Effector CD4-positive, alpha-beta T cell (primary cell): ENCODE results near the gene EGLN2.
A peak's percentile ranks its signal among the peaks of the same experiment; 100 is the strongest.
"Not testable (repeated sequence)": the region's sequence is repeated elsewhere in the genome, so short reads cannot be mapped to it uniquely, and the experiment has no call there.

Source experiments
- DNase-seq: peaks from one replicate; pipeline ENCODE4 v3.0.0-alpha.2; 2020
- total RNA-seq: gene quantifications from one replicate; lab custom pipeline; 2026; lab: John Stamatoyannopoulos, UW

Gene EGLN2
- total RNA-seq, result 34.9 reads per million, percentile 60 among the genes with 10 or more reads in this experiment

DNA sequence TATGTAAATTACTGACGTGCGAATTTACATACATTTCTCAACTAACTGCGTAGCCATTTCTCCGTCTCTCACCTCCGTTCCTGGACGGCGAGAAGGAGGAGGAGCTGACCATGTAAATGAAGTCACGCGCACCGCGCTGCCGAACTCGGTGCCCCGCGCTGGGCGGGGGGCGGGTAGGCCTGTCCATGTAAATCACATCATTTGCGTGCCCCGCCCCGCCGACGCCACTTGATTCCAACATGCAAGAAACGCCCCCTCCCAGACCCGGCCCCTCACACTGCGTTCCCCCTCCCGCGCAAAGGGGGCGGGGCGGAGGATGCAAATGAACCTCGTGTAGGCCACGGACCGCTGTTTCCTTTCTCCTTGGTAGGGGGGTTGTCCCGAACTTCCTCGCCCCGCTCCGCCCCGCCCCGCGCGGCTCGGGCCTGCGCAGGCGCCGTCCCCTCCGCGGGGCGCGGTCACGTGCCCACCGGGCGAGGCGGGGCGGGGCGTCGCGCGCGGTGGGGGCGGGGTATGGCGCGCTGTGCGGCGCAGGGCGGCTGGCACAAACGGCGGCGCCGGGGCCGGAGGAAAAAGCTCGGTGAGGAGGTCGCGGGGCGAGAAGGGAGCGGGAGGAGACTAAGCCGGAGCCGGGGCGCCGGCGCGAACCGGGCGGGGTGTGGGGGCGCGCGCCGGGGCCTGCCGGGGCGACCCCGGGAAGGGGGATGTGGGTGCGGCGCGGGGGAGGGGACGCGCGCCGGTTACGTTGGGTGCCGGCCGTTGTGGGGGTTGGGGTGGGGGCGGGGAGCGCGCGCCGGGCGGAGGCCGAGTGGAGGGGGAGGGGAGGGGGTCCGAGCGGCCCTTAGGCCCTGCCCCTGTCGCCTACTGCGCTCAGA lies at the start of gene EGLN2:
Gene EGLN2, plus strand, starts transcription at position 509 of the 875 bp plus-strand sequence. CDS start 1,382 bp downstream, outside the sequence.
- peak; percentile 100 for DNase-seq

DNA sequence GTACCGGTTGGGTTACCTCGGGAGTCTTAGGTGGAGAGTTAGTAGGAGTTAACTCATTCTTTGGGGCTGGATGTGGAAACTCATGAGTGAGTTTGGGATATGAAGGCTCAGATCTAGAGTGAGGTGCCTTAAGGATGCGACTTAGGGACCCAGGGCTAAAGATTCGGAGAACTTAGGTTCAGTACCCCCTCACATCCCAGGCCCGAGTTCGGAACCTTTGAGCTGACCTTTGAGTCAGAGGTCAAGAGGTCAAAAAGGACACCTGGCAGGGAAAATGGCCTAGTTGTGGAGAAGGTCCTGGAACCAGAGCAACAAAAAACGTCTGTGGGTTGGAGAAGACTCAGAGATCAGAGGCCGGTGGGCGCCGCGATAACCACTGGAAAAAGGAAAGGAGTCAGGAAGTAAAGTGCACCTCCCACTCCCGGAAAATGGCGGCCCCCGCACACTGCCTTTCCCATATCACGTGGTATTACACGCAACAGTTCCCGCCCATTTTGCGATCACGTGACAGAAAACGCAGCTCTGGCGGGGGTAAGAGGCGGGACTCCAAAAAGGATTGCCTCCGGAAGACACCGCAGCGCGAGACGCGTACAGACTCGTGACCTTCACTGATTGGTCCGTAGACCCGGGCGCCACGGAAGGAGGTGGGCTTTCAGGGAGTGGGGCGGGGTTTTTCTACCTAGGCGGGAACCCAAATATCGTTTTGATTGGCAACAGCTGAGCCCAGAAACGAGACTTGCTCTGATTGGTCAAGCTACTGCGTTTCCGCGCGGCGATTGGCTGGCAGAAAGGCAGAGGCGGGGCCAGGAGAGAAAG lies 48.7 kb upstream of the EGLN2 start, which contains the start of gene ACTMAP:
Gene ACTMAP, minus strand, starts transcription at position 420 of the 816 bp plus-strand sequence. CDS start 674 bp downstream, outside the sequence.
- peak; percentile 99 for DNase-seq

GRCh38 chr19:40750874-40751537 lies 48.0 kb upstream of the EGLN2 start, which contains the start of gene SNRPA:
SNRPA (plus strand) TSS chr19:40751203; CDS start chr19:40751409, 206 bp downstream.
- peak; percentile 94 for DNase-seq

DNA sequence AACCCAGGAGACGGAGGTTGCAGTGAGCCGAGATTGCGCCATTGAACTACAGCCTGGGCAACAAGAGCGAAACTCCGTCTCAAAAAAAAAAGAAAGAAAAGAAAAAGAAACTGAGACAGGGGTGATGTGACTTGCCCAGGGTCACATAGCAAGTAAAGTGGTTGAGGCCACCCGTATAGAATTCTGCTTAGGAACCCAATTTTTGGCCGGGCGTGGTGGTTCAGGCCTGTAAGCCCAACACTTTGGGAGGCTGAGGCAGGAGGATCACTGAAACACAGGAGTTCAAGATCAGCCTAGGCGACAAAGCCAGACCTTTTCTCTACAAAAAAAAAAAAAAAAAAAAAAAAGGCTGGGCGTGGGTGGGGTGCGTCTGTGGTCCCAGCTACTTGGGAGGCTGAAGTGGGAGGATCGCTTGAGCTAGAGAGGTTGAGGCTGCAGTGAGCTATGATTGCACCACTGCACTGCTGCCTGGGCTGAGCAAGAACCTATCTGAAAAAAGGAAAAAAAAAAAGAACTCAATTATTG lies 46.7 kb upstream of the EGLN2 start:
- no peak for DNase-seq

GRCh38 chr19:40754611-40755247 lies 44.3 kb upstream of the EGLN2 start:
- no peak for DNase-seq

GRCh38 chr19:40755248-40755624 lies 43.8 kb upstream of the EGLN2 start:
- no peak for DNase-seq

GRCh38 chr19:40755791-40756190 lies 43.2 kb upstream of the EGLN2 start:
- no peak for DNase-seq

GRCh38 chr19:40756502-40757110 lies 42.4 kb upstream of the EGLN2 start:
- no peak for DNase-seq

DNA sequence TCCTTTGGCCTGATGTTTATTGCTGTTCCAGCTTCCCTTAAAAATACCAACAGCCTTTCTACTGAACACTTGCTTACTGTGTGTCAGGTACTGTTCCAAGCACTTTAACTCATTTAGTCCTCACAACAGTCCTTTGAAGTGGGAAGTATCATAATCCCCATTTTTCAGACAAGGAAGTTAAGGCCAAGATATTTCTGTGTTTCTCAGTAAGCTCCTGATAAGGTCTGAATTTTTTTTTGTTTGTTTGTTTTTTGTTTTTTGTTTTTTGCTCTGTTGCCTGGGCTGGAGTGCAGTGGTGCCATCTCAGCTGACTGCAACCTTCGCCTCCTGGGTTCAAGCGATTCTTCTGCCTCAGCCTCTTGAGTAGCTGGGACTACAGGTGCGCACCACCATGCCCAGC lies 40.5 kb upstream of the EGLN2 start:
- no peak for DNase-seq

DNA sequence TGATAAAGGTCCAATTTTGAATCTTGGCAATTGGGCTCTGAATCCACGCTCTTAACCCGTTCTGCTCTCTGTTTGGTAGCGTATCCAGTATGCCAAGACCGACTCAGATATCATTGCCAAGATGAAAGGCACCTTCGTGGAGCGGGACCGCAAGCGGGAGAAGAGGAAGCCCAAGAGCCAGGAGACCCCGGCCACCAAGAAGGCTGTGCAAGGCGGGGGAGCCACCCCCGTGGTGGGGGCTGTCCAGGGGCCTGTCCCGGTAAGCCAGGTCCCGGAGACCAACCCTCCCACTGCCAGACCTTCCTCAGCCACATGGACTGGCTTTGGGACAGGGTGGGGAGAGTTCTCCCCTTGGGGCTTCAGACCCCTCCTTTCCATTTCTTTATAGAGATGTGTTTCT lies 39.6 kb upstream of the EGLN2 start:
- DNase-seq, result no peak

- no peak for DNase-seq
These were observed 36.1 kb upstream of the EGLN2 start for GRCh38 chr19:40762754-40763470.

GRCh38 chr19:40763526-40763925 lies 35.5 kb upstream of the EGLN2 start:
- DNase-seq, result no peak

DNA sequence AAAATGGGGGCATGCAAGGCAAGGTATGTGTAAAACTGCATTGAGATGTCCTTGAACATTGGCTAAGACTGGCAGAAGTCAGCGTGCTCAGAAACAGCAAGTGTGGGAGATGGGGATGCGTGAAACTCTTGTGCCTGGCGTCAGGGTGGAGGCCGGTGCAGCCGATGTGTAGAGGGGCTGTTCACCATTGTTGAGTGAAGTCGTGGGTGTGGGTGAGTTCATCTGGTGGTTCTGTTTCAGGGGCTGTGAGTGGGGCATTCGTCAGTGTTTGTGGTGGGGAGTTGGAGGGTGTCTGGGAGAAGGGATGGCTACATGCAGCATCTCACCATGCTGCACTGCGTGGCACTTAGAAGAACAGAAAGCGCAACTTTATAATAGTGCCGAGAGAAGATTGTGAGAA lies 35.0 kb upstream of the EGLN2 start:
- no peak for DNase-seq

GRCh38 chr19:40766385-40766784 lies 32.6 kb upstream of the EGLN2 start:
- DNase-seq, result not testable (repeated sequence)

- DNase-seq, result no peak
These were observed 30.1 kb upstream of the EGLN2 start for GRCh38 chr19:40768869-40769268.

DNA sequence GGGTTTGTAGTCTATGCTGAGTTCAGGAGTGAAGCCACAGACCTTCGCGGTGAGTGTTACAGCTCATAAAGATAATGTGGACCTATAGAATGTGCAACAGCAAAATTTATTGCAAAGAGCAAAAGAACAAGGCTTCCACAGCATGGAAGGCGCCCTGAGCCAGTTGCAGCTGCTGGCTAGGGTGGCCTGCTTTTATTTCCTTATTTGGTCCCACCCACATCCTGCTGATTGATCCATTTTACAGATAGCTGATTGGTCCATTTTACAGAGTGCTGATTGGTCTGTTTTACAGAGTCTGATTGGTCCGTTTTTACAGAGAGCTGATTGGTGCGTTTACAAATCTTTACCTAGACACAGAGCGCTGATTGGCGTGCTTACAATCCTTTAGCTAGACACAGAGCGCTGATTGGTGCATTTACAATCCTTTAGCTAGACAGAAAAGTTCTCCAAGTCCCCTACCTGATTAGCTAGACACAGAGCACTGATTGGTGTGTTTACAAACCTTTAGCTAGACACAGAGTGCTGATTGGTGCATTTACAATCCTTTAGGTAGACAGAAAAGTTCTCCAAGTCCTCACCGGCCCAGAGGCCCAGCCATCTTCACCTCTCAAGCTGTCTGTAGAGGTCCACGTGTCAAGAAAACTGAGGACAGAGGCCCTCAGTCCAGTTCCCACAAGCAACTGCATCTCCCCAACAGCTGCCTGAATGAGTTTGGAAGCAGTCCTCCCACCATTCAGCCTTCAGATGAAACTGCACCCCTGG lies 27.7 kb upstream of the EGLN2 start:
- DNase-seq, result not testable (repeated sequence)

DNA sequence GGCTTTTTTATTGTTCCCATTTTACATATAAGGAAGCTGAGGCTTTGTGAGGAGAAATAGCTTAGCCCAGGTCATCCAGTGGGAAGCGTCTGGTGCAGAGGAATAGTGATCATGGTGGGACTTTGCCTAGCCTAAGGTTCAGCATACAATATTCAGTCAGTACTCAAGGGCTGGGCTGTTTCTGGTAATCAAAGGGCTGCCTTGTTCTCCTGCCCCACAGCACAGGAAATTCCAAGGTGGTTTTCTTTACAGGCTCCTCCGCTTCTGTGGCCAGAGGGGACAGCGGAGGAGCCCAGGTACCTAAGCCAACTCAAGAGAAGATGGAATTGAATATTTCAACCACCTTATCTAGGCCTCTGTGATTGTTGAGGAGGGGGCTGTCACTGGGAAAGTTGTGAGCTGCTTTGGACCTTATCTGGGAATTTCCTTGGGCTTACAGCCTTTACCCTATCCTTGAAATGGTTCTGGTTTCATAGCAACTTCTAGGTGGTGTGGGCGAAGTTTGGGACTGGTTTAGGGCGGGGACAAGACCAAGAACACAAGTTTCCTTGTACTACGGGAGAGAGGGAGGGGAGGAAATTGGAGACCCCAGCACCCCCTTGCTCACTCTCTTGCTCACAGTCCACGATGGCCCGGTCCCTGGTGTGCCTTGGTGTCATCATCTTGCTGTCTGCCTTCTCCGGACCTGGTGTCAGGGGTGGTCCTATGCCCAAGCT lies 23.9 kb upstream of the EGLN2 start, which contains the start of gene MIA:
Gene MIA, plus strand, starts transcription at position 606 of the 716 bp plus-strand sequence. Its CDS starts 22 bp downstream, at position 628.
- DNase-seq, result no peak

DNA sequence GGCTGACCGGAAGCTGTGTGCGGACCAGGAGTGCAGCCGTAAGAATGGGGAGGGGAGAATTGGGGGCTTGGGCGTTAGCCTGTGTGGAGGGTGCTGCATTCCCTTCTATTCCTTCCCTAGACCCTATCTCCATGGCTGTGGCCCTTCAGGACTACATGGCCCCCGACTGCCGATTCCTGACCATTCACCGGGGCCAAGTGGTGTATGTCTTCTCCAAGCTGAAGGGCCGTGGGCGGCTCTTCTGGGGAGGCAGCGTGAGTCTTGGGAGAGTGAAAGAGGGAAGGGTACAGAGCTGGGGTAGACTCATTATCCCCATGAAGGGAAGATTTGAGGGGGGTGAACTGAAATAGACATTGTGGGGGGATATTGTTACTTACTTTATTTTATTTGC lies 23.4 kb upstream of the EGLN2 start:
- no peak for DNase-seq

- no peak for DNase-seq
These were observed 22.6 kb upstream of the EGLN2 start for GRCh38 chr19:40776364-40776763.
